OCI-LY1 (cell line): Measurements from ENCODE around the gene SPRY2.

Source experiments
- CTCF ChIP-seq: fragments of 200-600 bp; sonication (generic), shearing (Covaris generic); IDR thresholded peaks from 2 replicates; pipeline ENCODE4 v1.5.1; 2017; ENCODE audit warnings: mild to moderate bottlenecking, antibody characterized with exemption, low read length, moderate library complexity, mixed read lengths
- EZH2 ChIP-seq: fragments of 200-600 bp; sonication (generic), shearing (Covaris generic); IDR thresholded peaks from 2 replicates; pipeline ENCODE4 v1.8.0; 2017; ENCODE audit warnings: borderline replicate concordance, mixed run types, mild to moderate bottlenecking, antibody characterized with exemption, low read length, moderate library complexity, mixed read lengths

DNA sequence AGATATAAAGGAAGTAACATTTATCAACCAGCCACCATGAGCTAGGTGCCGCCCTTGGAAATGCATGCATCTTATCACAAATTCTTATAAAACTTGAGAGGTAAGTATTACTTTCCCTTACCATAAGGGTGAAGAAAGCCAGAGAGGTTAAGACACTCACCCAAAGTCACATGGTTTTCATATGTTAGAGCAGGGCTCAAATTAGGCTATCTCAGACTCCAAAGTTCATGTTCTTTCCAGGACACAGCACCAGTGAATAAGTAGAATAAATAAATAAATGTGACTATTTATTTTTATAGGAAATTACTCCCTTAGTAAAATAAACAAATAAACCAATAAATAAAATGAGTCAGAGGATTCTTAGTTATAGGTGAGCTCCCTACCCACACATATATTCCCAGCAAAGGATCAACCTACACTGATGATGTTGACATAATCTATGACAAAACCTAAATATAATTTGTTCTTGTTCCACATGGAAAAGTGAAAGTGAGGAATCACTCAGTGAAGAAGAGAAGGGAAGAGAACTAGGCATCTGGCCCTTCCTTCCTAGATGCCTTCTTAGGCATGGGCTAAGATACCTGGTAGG lies 27.2 kb downstream of the SPRY2 start:
- TF ChIP-seq CTCF = no peak
- TF ChIP-seq EZH2 = no peak
